ENCODE measurements around the gene TRAFD1. TPM values are rescaled to one million over a fixed set of nuclear protein-coding genes. Genes with fewer than 3 reads are reported as not detected.
"Not testable (repeated sequence)": the region's sequence is repeated elsewhere in the genome, so short reads cannot be mapped to it uniquely, and the experiment has no call there.

TRAFD1 gene
- total RNA-seq, 4 donors from 2014 or later: 37.0 to 56.9 (median 44.4) TPM

DNA sequence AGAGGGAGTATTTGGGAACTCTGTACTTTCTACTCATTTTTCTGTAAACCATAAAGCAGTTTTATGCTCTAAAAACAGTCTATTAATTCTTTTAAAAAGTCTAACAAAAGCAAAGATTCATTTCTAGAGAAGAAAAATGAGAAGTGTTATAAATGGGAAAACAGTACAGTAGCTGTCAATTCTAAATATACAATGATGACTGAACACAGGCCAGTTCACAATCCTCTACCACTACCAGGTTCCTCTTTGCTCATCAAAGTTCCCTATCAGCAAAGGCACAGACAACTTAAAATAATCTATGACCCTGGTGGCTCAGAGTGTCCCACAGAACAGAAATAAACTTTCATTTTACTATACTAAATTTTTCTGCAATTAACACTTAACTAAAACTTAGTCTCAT lies 29.3 kb upstream of the TRAFD1 start:
- no peak for TF ChIP-seq POLR2A (IDR thresholded peaks at IDR 0.05)
- TF ChIP-seq, protein P1, sequence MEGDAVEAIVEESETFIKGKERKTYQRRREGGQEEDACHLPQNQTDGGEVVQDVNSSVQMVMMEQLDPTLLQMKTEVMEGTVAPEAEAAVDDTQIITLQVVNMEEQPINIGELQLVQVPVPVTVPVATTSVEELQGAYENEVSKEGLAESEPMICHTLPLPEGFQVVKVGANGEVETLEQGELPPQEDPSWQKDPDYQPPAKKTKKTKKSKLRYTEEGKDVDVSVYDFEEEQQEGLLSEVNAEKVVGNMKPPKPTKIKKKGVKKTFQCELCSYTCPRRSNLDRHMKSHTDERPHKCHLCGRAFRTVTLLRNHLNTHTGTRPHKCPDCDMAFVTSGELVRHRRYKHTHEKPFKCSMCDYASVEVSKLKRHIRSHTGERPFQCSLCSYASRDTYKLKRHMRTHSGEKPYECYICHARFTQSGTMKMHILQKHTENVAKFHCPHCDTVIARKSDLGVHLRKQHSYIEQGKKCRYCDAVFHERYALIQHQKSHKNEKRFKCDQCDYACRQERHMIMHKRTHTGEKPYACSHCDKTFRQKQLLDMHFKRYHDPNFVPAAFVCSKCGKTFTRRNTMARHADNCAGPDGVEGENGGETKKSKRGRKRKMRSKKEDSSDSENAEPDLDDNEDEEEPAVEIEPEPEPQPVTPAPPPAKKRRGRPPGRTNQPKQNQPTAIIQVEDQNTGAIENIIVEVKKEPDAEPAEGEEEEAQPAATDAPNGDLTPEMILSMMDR (IDR thresholded peaks at IDR 0.05): no peak
- no peaks in the 10 kb centered on the region for H3K9me3 ChIP-seq
- intact Hi-C loops (cut with DNase I): no loop called here
- no peaks in the 10 kb centered on the region for H3K27me3 ChIP-seq
- H3K4me1 ChIP-seq: peaks cover 0 to 39% (median 10%) of the 10 kb centered on the region in 3 donors
- no peak overlapping the region for H3K4me3 ChIP-seq
- peak overlapping the region in 2 of 4 donors; percentile 26 to 42 for H3K27ac ChIP-seq
- H3K36me3 ChIP-seq: peaks cover 0 to 94% (median 13%) of the 10 kb centered on the region in 3 donors
- no peak for DNase-seq

DNA sequence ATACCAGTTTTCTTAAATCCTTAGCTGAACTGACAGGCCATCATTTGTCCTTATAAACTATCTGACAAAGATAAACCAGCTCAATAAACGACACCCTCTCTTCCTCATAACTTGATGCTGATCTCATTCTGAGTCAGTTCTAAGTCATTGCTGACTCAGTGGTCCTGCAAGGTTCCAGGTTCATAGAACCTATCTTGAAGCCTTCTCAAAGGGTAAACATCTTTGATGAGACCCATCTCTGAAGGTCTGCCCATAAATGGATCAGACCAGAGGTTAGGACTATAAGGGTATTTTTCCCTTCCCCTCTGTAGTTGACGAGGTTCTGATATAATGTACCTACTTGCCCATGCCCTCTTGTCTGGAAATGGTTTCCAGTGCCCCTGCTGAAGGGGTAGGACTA lies 28.7 kb upstream of the TRAFD1 start:
- H3K36me3 ChIP-seq: peaks cover 0 to 94% (median 7%) of the 10 kb centered on the region in 3 donors
- peaks cover 0 to 39% (median 10%) of the 10 kb centered on the region in 3 donors for H3K4me1 ChIP-seq
- H3K9me3 ChIP-seq: no peaks in the 10 kb centered on the region
- H3K27me3 ChIP-seq: no peaks in the 10 kb centered on the region
- no peak for TF ChIP-seq POLR2A (IDR thresholded peaks at IDR 0.05)
- TF ChIP-seq, protein P1 (IDR thresholded peaks at IDR 0.05): no peak
- H3K4me3 ChIP-seq: no peak overlapping the region
- 22 to 40% methylated on average over 2 of the region's 2 CpGs for WGBS, 2 donors
- intact Hi-C loops (cut with DNase I): no loop called here
- H3K27ac ChIP-seq: peak overlapping the region; percentile 25 to 61 (median 45)
- no peak for DNase-seq

DNA sequence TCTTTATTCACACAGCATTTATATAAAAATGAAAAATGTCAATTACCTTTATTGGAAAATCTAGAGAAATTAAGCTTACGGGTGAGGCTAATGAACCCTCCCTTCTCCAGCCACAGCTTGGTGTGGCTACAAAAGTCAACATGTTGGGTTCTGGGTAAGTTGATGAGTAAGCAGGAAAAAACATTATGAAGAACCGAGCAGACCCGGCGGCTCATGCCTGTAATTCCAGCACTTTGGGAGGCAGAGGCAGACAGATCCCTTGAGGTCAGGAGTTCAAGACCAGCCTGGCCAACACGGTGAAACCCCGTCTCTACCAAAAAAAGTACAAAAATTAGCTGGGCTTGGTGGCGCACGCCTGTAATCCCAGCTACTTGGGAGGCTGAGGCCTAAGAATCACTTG lies 27.7 kb upstream of the TRAFD1 start:
- intact Hi-C loops (cut with DNase I): no loop called here

DNA sequence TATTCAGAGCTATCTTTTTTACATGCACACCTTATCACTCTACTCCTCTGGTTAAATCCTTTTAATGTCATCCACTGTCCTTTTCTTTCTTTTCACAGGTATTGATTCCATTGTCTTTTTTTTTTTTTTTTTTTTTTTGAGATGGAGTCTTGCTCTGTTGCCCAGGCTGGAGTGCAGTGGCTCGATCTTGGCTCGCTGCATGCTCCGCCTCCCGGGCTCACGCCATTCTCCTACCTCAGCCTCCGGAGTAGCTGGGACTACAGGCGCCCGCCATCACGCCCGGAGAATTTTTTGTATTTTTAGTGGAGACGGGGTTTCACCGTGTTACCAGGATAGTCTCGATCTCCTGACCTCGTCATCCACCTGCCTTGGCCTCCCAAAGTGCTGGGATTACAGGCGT lies 24.9 kb upstream of the TRAFD1 start:
- H3K4me3 ChIP-seq; intact Hi-C loops (cut with DNase I); H3K9me3 ChIP-seq; H3K27ac ChIP-seq; DNase-seq; H3K27me3 ChIP-seq: not testable (repeated sequence)
- WGBS, 2 donors: 96 to 98% methylated on average over 12 to 15 of the region's 15 CpGs
- Histone ChIP-seq H3K36me3 (peaks cover 0 to 83% (median 0%) of the 10 kb centered on the region in 3 donors), H3K4me1 (peaks cover 0 to 66% (median 14%) of the 10 kb centered on the region in 3 donors)

More for the DNA sequence above, 27.7 kb upstream of the TRAFD1 start:
- Histone ChIP-seq H3K27me3 (no peaks in the 10 kb centered on the region), H3K4me1 (peaks cover 0 to 39% (median 10%) of the 10 kb centered on the region in 3 donors), H3K4me3 (no peak overlapping the region), H3K9me3 (no peaks in the 10 kb centered on the region), H3K27ac (peak overlapping the region in 3 of 4 donors; percentile 42 to 61 (median 48)), H3K36me3 (peaks cover 0 to 94% (median 2%) of the 10 kb centered on the region in 3 donors)
- 74 to 85% methylated on average over 8 of the region's 8 CpGs for WGBS, 2 donors
- DNase-seq: no peak
- no peak for TF ChIP-seq POLR2A (IDR thresholded peaks at IDR 0.05)
- TF ChIP-seq, protein P1 (IDR thresholded peaks at IDR 0.05): no peak

DNA sequence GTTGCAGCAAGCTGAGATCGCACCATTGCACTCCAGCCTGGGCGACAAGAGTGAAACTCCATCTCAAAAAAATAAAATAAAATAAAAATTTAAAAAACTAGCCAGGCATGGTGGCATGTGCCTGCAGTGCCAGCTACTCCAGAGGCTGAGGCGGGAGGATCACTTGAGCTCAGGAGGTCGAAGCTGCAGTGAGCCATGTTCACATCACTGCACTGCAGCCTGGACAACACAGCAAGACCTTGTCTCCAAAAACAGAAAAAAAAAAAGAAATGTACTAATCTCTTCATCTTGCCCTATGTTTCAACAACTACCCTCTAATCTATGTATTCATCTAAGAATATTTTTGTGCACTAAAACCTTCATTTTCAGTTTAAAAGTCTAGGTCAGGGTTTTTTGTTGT lies 23.2 kb upstream of the TRAFD1 start:
- no peak for TF ChIP-seq POLR2A (IDR thresholded peaks at IDR 0.05)
- TF ChIP-seq, protein P1 (IDR thresholded peaks at IDR 0.05): no peak
- Histone ChIP-seq H3K9me3 (no peaks in the 10 kb centered on the region), H3K36me3 (peaks cover 0 to 75% (median 0%) of the 10 kb centered on the region in 3 donors), H3K27me3 (no peaks in the 10 kb centered on the region), H3K4me1 (peaks cover 8 to 66% (median 12%) of the 10 kb centered on the region in 3 donors), H3K27ac (no peak overlapping the region), H3K4me3 (no peak overlapping the region)
- 96 to 100% methylated on average over 2 to 3 of the region's 4 CpGs for WGBS, 2 donors
- no peak for DNase-seq
- intact Hi-C loops (cut with DNase I): no loop called here

DNA sequence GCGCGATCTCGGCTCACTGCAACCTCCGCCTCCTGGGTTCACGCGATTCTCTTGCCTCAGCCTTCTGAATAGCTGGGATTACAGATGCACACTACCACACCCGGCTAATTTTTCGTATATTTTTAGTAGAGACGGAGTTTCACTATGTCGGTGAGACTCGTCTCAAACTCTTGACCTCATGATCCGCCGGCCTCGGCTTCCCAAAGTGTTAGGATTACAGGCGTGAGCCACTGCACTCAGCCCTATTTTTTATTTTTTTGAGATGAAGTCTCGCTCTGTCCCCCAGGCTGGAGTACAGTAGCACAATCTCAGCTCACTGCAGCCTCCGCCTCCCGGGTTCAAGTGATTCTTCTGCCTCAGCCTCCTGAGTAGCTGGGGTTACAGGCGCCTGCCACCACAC lies 22.6 kb upstream of the TRAFD1 start:
- WGBS, 2 donors: 90 to 93% methylated on average over 19 of the region's 19 CpGs

More for the DNA sequence above, 22.6 kb upstream of the TRAFD1 start:
- H3K4me1 ChIP-seq: peaks cover 13 to 68% (median 13%) of the 10 kb centered on the region in 3 donors
- intact Hi-C loops (cut with DNase I); H3K4me3 ChIP-seq; H3K27me3 ChIP-seq; H3K9me3 ChIP-seq; DNase-seq; H3K27ac ChIP-seq: not testable (repeated sequence)
- peaks cover 0 to 69% (median 0%) of the 10 kb centered on the region in 3 donors for H3K36me3 ChIP-seq

Data from esophagus squamous epithelium (tissue), 5 donors.